Central memory CD4-positive, alpha-beta T cell (primary cell): ENCODE results near the gene ENTHD1.
A peak's percentile ranks its signal among the peaks of the same experiment; 100 is the strongest.

Experiments used
- DNase-seq: peaks from one replicate; pipeline ENCODE4 v3.0.0; 2022
- total RNA-seq, 3 experiments: gene quantifications; one replicate each; lab custom pipeline; 2026; lab: John Stamatoyannopoulos, UW

Gene ENTHD1
- total RNA-seq: 0.19 to 1.8 (median 0.44) reads per million in 3 experiments

GRCh38 chr22:39893526-39893925 lies at the start of gene ENTHD1:
TSS of gene ENTHD1 (minus strand) at chr22:39893760. CDS start at chr22:39887748, 6,012 bp downstream.
- no peak for DNase-seq

- no peak for DNase-seq
Observed at GRCh38 chr22:39943337-39943736, 49.8 kb upstream of the ENTHD1 start.

- DNase-seq: no peak
Observed at GRCh38 chr22:39942439-39943230, 49.1 kb upstream of the ENTHD1 start.

- no peak for DNase-seq
Observed at GRCh38 chr22:39941601-39942000, 48.0 kb upstream of the ENTHD1 start.

- peak; percentile 59 for DNase-seq
Observed at GRCh38 chr22:39940757-39941305, 47.3 kb upstream of the ENTHD1 start.

GRCh38 chr22:39939830-39940229 lies 46.3 kb upstream of the ENTHD1 start:
- DNase-seq: no peak

- DNase-seq: no peak
Observed at GRCh38 chr22:39938509-39939111, 45.0 kb upstream of the ENTHD1 start.

- peak; percentile 64 for DNase-seq
Observed at GRCh38 chr22:39937906-39938305, 44.3 kb upstream of the ENTHD1 start.

- DNase-seq: no peak
Observed at GRCh38 chr22:39936523-39937145, 43.1 kb upstream of the ENTHD1 start.

- no peak for DNase-seq
Observed at GRCh38 chr22:39935612-39936011, 42.1 kb upstream of the ENTHD1 start.

- DNase-seq: no peak
Observed at GRCh38 chr22:39935116-39935515, 41.6 kb upstream of the ENTHD1 start.

- DNase-seq: no peak
Observed at GRCh38 chr22:39933741-39934140, 40.2 kb upstream of the ENTHD1 start.

- DNase-seq: peak; percentile 44
Observed at GRCh38 chr22:39932918-39933649, 39.5 kb upstream of the ENTHD1 start.

GRCh38 chr22:39932166-39932565 lies 38.6 kb upstream of the ENTHD1 start:
- DNase-seq: no peak

- no peak for DNase-seq
Observed at GRCh38 chr22:39931251-39931650, 37.7 kb upstream of the ENTHD1 start.

- no peak for DNase-seq
Observed at GRCh38 chr22:39928536-39929520, 35.3 kb upstream of the ENTHD1 start.

GRCh38 chr22:39927544-39927943 lies 34.0 kb upstream of the ENTHD1 start:
- DNase-seq: no peak

GRCh38 chr22:39926753-39927152 lies 33.2 kb upstream of the ENTHD1 start:
- no peak for DNase-seq

- peak; percentile 60 for DNase-seq
Observed at GRCh38 chr22:39925909-39926679, 32.5 kb upstream of the ENTHD1 start.

GRCh38 chr22:39925273-39925672 lies 31.7 kb upstream of the ENTHD1 start:
- no peak for DNase-seq

GRCh38 chr22:39924286-39924685 lies 30.7 kb upstream of the ENTHD1 start:
- DNase-seq: no peak
